Measurements from ENCODE around the gene PARD3.

- TF ChIP-seq SIN3A (IDR thresholded peaks at IDR 0.05; ENCODE audit: low read depth, low read length) (no peak), CTCF (IDR thresholded peaks at IDR 0.05 in 2 of 3, conservative IDR thresholded peaks at IDR 0.05 in 1 of 3; ENCODE audit: control insufficient read depth in 2 of 3, extremely low read depth in 1 of 3, insufficient read depth in 1 of 3, low read depth in 3 of 3, low read length in 3 of 3) (no peak), ATF7 (IDR thresholded peaks at IDR 0.05; ENCODE audit: low read depth) (no peak), NFYA (IDR thresholded peaks at IDR 0.05; ENCODE audit: borderline replicate concordance, low read depth, low read length) (no peak), MXI1 (IDR thresholded peaks at IDR 0.05; ENCODE audit: low read depth, low read length) (no peak), SMC3 (IDR thresholded peaks at IDR 0.05; ENCODE audit: borderline replicate concordance, low read length) (no peak), TBL1XR1 (IDR thresholded peaks at IDR 0.05; ENCODE audit: low read depth, low read length) (no peak), ESRRA (IDR thresholded peaks at IDR 0.05; ENCODE audit: low read length) (no peak), PAX5 (IDR thresholded peaks at IDR 0.05; ENCODE audit: borderline replicate concordance, low read depth, low read length) (no peak), ZZZ3 (IDR thresholded peaks at IDR 0.05; ENCODE audit: control insufficient read depth, insufficient read length, low read depth) (no peak), BCL3 (IDR thresholded peaks at IDR 0.05; ENCODE audit: borderline replicate concordance, insufficient read depth, low read depth, low read length, poor library complexity, severe bottlenecking) (no peak), EZH2 (IDR thresholded peaks at IDR 0.05; ENCODE audit: borderline replicate concordance, control insufficient read depth, low read depth, low read length) (no peak), POLR2AphosphoS5 (IDR thresholded peaks at IDR 0.05; ENCODE audit: low read length) (no peak), DPF2 (IDR thresholded peaks at IDR 0.05) (no peak)
These were observed 52.9 kb downstream of the PARD3 start for GRCh38 chr10:34762156-34762555.

All from GM12878 (cell line).